Measurements from ENCODE around the gene ZNF189.

GRCh38 chr9:101440714-101441230, 42.1 kb downstream of the ZNF189 start:
- TF ChIP-seq CTCF (IDR thresholded peaks at IDR 0.05; ENCODE audit: insufficient read depth, low read length), result no peak
- TF ChIP-seq, protein P1, sequence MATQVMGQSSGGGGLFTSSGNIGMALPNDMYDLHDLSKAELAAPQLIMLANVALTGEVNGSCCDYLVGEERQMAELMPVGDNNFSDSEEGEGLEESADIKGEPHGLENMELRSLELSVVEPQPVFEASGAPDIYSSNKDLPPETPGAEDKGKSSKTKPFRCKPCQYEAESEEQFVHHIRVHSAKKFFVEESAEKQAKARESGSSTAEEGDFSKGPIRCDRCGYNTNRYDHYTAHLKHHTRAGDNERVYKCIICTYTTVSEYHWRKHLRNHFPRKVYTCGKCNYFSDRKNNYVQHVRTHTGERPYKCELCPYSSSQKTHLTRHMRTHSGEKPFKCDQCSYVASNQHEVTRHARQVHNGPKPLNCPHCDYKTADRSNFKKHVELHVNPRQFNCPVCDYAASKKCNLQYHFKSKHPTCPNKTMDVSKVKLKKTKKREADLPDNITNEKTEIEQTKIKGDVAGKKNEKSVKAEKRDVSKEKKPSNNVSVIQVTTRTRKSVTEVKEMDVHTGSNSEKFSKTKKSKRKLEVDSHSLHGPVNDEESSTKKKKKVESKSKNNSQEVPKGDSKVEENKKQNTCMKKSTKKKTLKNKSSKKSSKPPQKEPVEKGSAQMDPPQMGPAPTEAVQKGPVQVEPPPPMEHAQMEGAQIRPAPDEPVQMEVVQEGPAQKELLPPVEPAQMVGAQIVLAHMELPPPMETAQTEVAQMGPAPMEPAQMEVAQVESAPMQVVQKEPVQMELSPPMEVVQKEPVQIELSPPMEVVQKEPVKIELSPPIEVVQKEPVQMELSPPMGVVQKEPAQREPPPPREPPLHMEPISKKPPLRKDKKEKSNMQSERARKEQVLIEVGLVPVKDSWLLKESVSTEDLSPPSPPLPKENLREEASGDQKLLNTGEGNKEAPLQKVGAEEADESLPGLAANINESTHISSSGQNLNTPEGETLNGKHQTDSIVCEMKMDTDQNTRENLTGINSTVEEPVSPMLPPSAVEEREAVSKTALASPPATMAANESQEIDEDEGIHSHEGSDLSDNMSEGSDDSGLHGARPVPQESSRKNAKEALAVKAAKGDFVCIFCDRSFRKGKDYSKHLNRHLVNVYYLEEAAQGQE (IDR thresholded peaks at IDR 0.05; ENCODE audit: insufficient replicate concordance, low read depth), result no peak
